ENCODE data around the gene ATP6V0B. TPM values are rescaled to one million over a fixed set of nuclear protein-coding genes. Genes with fewer than 3 reads are reported as not detected.

The ATP6V0B gene
- total and polyA plus RNA-seq, 2 donors (not counting 3 experiments of a cell fraction or from before 2014, with no cell fraction given): 110 to 325 TPM

DNA sequence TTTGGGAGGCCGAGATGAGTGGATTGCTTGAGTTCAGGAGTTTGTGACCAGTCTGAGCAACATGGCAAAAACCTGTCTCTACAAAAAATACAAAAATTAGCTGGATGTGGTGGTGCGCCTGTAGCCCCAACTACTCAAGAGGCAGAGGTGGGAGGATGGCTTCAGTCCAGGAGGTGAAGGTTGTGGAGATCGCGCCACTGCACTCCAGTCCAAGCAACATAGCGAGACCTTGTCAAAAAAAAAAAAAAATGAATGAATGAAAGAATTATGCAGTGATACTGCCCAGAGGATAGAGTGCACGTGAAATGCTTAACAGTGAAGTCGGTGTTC is 5.4 kb upstream of the ATP6V0B start:
- no peak for DNase-seq (ENCODE audit: low read depth, low spot score)
- Histone ChIP-seq H3K4me3 (replicated peaks in 1 of 3; ENCODE audit: insufficient read depth in 1 of 3, low read depth in 1 of 3, low read length in 3 of 3) (no peak overlapping the region), H3K9ac (replicated peaks; ENCODE audit: extremely low read depth, insufficient read depth, low read length) (no peak overlapping the region), H3K27me3 (ENCODE audit: control insufficient read depth in 2 of 2, insufficient read depth in 2 of 2, low read length in 2 of 2) (no peaks in the 10 kb centered on the region), H3K79me2 (ENCODE audit: control insufficient read depth, insufficient read depth, low read length) (peaks cover 4% of the 10 kb centered on the region), H3K9me1 (replicated peaks; ENCODE audit: control insufficient read depth, extremely low read depth, insufficient read depth, low read length) (no peaks in the 10 kb centered on the region), H3K4me2 (ENCODE audit: insufficient read depth, low read length) (peak overlapping the region; percentile 44), H3K27ac (ENCODE audit: insufficient read depth, low read depth, low read length) (no peak overlapping the region), H2AFZ (ENCODE audit: low read depth, low read length) (no peak overlapping the region), H4K20me1 (replicated peaks; ENCODE audit: control insufficient read depth, extremely low read depth, insufficient read depth, low read length) (no peaks in the 10 kb centered on the region), H3K4me1 (ENCODE audit: control insufficient read depth, extremely low read depth, insufficient read depth, low read length) (peaks cover 11% of the 10 kb centered on the region), H3K36me3 (ENCODE audit: control insufficient read depth in 2 of 2, extremely low read depth in 1 of 2, insufficient read depth in 2 of 2, low read length in 2 of 2) (peaks cover 0 to 14% of the 10 kb centered on the region in 2 experiments), H3K9me3 (replicated peaks; ENCODE audit: control insufficient read depth, insufficient read depth, low read length) (no peaks in the 10 kb centered on the region)
- TF ChIP-seq POLR2AphosphoS5 (IDR thresholded peaks at IDR 0.05; ENCODE audit: insufficient read depth, low read depth, low read length) (no peak), GATA2 (IDR thresholded peaks at IDR 0.05; ENCODE audit: insufficient read depth, insufficient read length, low read depth, low read length) (no peak), JUN (IDR thresholded peaks at IDR 0.05; ENCODE audit: borderline replicate concordance, insufficient read depth, insufficient read length, low read depth) (no peak), POLR2A (IDR thresholded peaks at IDR 0.05; ENCODE audit: low read depth, low read length) (no peak), MYC (IDR thresholded peaks at IDR 0.05; ENCODE audit: low read depth, low read length) (no peak), FOS (IDR thresholded peaks at IDR 0.05; ENCODE audit: borderline replicate concordance, insufficient read depth, low read length) (no peak), EZH2 (IDR thresholded peaks at IDR 0.05; ENCODE audit: borderline replicate concordance, low read depth, low read length, severe bottlenecking) (no peak)
- TF ChIP-seq, protein P1, sequence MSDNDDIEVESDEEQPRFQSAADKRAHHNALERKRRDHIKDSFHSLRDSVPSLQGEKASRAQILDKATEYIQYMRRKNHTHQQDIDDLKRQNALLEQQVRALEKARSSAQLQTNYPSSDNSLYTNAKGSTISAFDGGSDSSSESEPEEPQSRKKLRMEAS (IDR thresholded peaks at IDR 0.05; ENCODE audit: insufficient read depth, insufficient read length): no peak
- TF ChIP-seq, protein P2, sequence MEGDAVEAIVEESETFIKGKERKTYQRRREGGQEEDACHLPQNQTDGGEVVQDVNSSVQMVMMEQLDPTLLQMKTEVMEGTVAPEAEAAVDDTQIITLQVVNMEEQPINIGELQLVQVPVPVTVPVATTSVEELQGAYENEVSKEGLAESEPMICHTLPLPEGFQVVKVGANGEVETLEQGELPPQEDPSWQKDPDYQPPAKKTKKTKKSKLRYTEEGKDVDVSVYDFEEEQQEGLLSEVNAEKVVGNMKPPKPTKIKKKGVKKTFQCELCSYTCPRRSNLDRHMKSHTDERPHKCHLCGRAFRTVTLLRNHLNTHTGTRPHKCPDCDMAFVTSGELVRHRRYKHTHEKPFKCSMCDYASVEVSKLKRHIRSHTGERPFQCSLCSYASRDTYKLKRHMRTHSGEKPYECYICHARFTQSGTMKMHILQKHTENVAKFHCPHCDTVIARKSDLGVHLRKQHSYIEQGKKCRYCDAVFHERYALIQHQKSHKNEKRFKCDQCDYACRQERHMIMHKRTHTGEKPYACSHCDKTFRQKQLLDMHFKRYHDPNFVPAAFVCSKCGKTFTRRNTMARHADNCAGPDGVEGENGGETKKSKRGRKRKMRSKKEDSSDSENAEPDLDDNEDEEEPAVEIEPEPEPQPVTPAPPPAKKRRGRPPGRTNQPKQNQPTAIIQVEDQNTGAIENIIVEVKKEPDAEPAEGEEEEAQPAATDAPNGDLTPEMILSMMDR (IDR thresholded peaks at IDR 0.05; ENCODE audit: extremely low read depth in 1 of 2, insufficient read depth in 1 of 2, low read depth in 1 of 2, low read length in 2 of 2): no peak
- POLR2A ChIA-PET: interaction anchor here (0.7 to 1.4 kb wide), 2 partner anchors 62 to 319 kb away, joined by 3 read pairs; partner anchors contain the start of genes KDM4A and SLC6A9
- intact Hi-C loops (cut with micrococcal nuclease) (loop anchor here (1.0 to 2.0 kb wide), 2 partner anchors 23 to 61 kb away; partner anchors contain the start of genes IPO13 and SLC6A9), dilution Hi-C loops (cut with MboI; ENCODE audit: extremely low pct_ligation_motif_present, low sequenced_read_pairs) (no loop called here)
- CTCF ChIA-PET: interaction anchor here (0.8 kb wide), 1 partner anchor 23 kb away, joined by 4 read pairs; no protein-coding TSS in a partner anchor
- BruUV-seq (replicated peaks): no TSS peak
- no peak for FAIRE-seq
